ENCODE data around the gene SMIM38.

Gene SMIM38

GRCh38 chr11:69187540-69188065, 31.9 kb downstream of the SMIM38 start:
- no peak for DNase-seq

GRCh38 chr11:69189059-69189458, 33.3 kb downstream of the SMIM38 start:
- DNase-seq = no peak

- no peak for DNase-seq
These were observed 35.2 kb downstream of the SMIM38 start for GRCh38 chr11:69190796-69191536.

- DNase-seq = no peak
These were observed 36.6 kb downstream of the SMIM38 start for GRCh38 chr11:69192301-69192721.

- no peak for DNase-seq
These were observed 37.4 kb downstream of the SMIM38 start for GRCh38 chr11:69193151-69193550.

- no peak for DNase-seq
These were observed 37.9 kb downstream of the SMIM38 start for GRCh38 chr11:69193629-69194028.

- DNase-seq = no peak
These were observed 38.7 kb downstream of the SMIM38 start for GRCh38 chr11:69194396-69194795.

- no peak for DNase-seq
These were observed 39.2 kb downstream of the SMIM38 start for GRCh38 chr11:69194956-69195355.

- DNase-seq = no peak
These were observed 40.4 kb downstream of the SMIM38 start for GRCh38 chr11:69195824-69196782.

GRCh38 chr11:69196783-69197169, 41.0 kb downstream of the SMIM38 start:
- DNase-seq = no peak

- no peak for DNase-seq
These were observed 43.3 kb downstream of the SMIM38 start for GRCh38 chr11:69198891-69199582.

- DNase-seq = no peak
These were observed 44.0 kb downstream of the SMIM38 start for GRCh38 chr11:69199583-69200315.

GRCh38 chr11:69200331-69201065, 44.8 kb downstream of the SMIM38 start:
- DNase-seq = no peak

GRCh38 chr11:69201066-69201365, 45.3 kb downstream of the SMIM38 start:
- no peak for DNase-seq

GRCh38 chr11:69201764-69202370, 46.1 kb downstream of the SMIM38 start:
- no peak for DNase-seq

- DNase-seq = no peak
These were observed 46.9 kb downstream of the SMIM38 start for GRCh38 chr11:69202511-69203221.

- no peak for DNase-seq
These were observed 47.6 kb downstream of the SMIM38 start for GRCh38 chr11:69203381-69203780.

GRCh38 chr11:69203901-69204245, 48.1 kb downstream of the SMIM38 start:
- DNase-seq = no peak

- DNase-seq = no peak
These were observed 48.7 kb downstream of the SMIM38 start for GRCh38 chr11:69204246-69204940.

Data from Kasumi-1 (cell line).